ENCODE measurements around the gene TPR.

GRCh38 chr1:186303911-186304310, 71.1 kb downstream of the TPR start:
- TF ChIP-seq CTCF (IDR thresholded peaks at IDR 0.05) = no peak
- no peak for TF ChIP-seq POLR2A (IDR thresholded peaks at IDR 0.05)

All from tibial nerve (tissue), 3 donors.